Lower leg skin (tissue), 4 donors: ENCODE measurements around the gene ECHS1. TPM values are rescaled to one million over a fixed set of nuclear protein-coding genes. Genes with fewer than 3 reads are reported as not detected.
A peak's percentile ranks its signal among the peaks of the same experiment; 100 is the strongest.

Experiments used
- DNase-seq, 2 donors: peaks; one replicate each; pipeline ENCODE4 v3.0.0-alpha.2; 2019; ENCODE audit warnings: low spot score in 2 of 2
- H3K4me3 ChIP-seq: fragments of 200-600 bp; sonication (generic); 2 replicates; pipeline ENCODE4 v1.5.1; 2017; ENCODE audit warnings: mild to moderate bottlenecking, low read depth; ENCODE audit not compliant: poor library complexity, severe bottlenecking
- CTCF ChIP-seq, 3 donors: fragments of 450-650 bp; IDR thresholded peaks; one replicate each; pipeline ENCODE4 v1.5.1; 2016; ENCODE audit warnings: antibody characterized with exemption in 3 of 3, mild to moderate bottlenecking in 3 of 3, moderate library complexity in 2 of 3
- POLR2A ChIP-seq, 2 donors: fragments of 450-650 bp; IDR thresholded peaks; one replicate each; pipeline ENCODE4 v1.6.1; 2016 to 2017; ENCODE audit warnings: antibody characterized with exemption in 2 of 2, mild to moderate bottlenecking in 1 of 2, moderate library complexity in 1 of 2
- WGBS, 2 donors: methylation state at CpG; one replicate each; pipeline ENCODE4 v1.1.5; 2018; 5-methylcytosine and 5-hydroxymethylcytosine counted together
- intact Hi-C: fragments of 100-400 bp; cut with DNase I; formaldehyde crosslinking; loops from one replicate; pipeline ENCODE4 v1.15.0; 2023; ENCODE audit warnings: low total_unique reads
- total RNA-seq, 4 donors: library from RNA; depleted of rRNA; stranded (reverse); fragments of >200 nt; gene quantifications; one replicate each; pipeline ENCODE4 v1.1.0, GENCODE V29; 2016

The ECHS1 gene
- total RNA-seq, 4 donors from 2014 or later, result 40.0 to 85.7 (median 61.8) TPM

- no peak for DNase-seq
- intact Hi-C loops, result no loop called here
- no peak overlapping the region for H3K4me3 ChIP-seq
- TF ChIP-seq POLR2A (IDR thresholded peaks at IDR 0.05) (no peak), CTCF (IDR thresholded peaks at IDR 0.05) (no peak)
- 94 to 95% methylated on average over 8 of the region's 8 CpGs for WGBS, 2 donors
These were observed 32.8 kb upstream of the ECHS1 start for GRCh38 chr10:133405844-133406527.

GRCh38 chr10:133405272-133405671 is 32.1 kb upstream of the ECHS1 start:
- WGBS, 2 donors, result 66 to 76% methylated on average over 2 of the region's 2 CpGs
- intact Hi-C loops, result no loop called here
- H3K4me3 ChIP-seq, result no peak overlapping the region
- TF ChIP-seq CTCF (IDR thresholded peaks at IDR 0.05), result no peak
- no peak for TF ChIP-seq POLR2A (IDR thresholded peaks at IDR 0.05)
- no peak for DNase-seq

GRCh38 chr10:133403784-133404183 is 30.6 kb upstream of the ECHS1 start:
- no peak for TF ChIP-seq CTCF (IDR thresholded peaks at IDR 0.05)
- no peak for TF ChIP-seq POLR2A (IDR thresholded peaks at IDR 0.05)
- DNase-seq, result no peak
- intact Hi-C loops, result no loop called here
- H3K4me3 ChIP-seq, result no peak overlapping the region
- 88 to 93% methylated on average over 5 of the region's 5 CpGs for WGBS, 2 donors

- no peak overlapping the region for H3K4me3 ChIP-seq
- intact Hi-C loops, result no loop called here
- WGBS, 2 donors, result 88 to 90% methylated on average over 16 of the region's 16 CpGs
- TF ChIP-seq CTCF (IDR thresholded peaks at IDR 0.05) (no peak), POLR2A (IDR thresholded peaks at IDR 0.05) (no peak)
- DNase-seq, result no peak
These were observed 30.2 kb upstream of the ECHS1 start for GRCh38 chr10:133403359-133403758.

- no peak overlapping the region for H3K4me3 ChIP-seq
- TF ChIP-seq CTCF (IDR thresholded peaks at IDR 0.05) (no peak), POLR2A (IDR thresholded peaks at IDR 0.05) (no peak)
- DNase-seq, result peak in 1 of 2 donors; percentile 85
- 97 to 99% methylated on average over 14 to 18 of the region's 21 CpGs for WGBS, 2 donors
- intact Hi-C loops, result no loop called here
These were observed 29.0 kb upstream of the ECHS1 start for GRCh38 chr10:133401981-133402725.
